Measurements from ENCODE around the gene EML6. TPM values are rescaled to one million over a fixed set of nuclear protein-coding genes. Genes with fewer than 3 reads are reported as not detected.

The EML6 gene
- polyA plus RNA-seq, 1 of the 3 experiments (the other 2 are of a cell fraction), result 1.1 TPM

GRCh38 chr2:54809819-54810218 is 86.4 kb downstream of the EML6 start:
- H3K9ac ChIP-seq, result no peak overlapping the region
- TF ChIP-seq TCF12 (IDR thresholded peaks at IDR 0.05), result peak; percentile 13; the same call in 1 of the 2 replicates
- TF ChIP-seq RFX5 (IDR thresholded peaks at IDR 0.05; ENCODE audit: low read length), result no peak
- peak; percentile 78; the same call in 1 of the 2 replicates for TF ChIP-seq FOSL2 (IDR thresholded peaks at IDR 0.05; ENCODE audit: borderline replicate concordance, low read depth)
- TF ChIP-seq PBX3 (IDR thresholded peaks at IDR 0.05), result peak; percentile 82
- peak; percentile 65 for TF ChIP-seq JUND (IDR thresholded peaks at IDR 0.05)
- H3K9me2 ChIP-seq, result no peaks in the 10 kb centered on the region
- no peak overlapping the region for H3K27ac ChIP-seq (ENCODE audit: low read depth in 2 of 2, low read length in 1 of 2)
- H3K36me3 ChIP-seq (replicated peaks in 1 of 2; ENCODE audit: control insufficient read depth in 1 of 2, insufficient read depth in 2 of 2, low read length in 1 of 2), result no peaks in the 10 kb centered on the region
- no peak overlapping the region for H2AFZ ChIP-seq (ENCODE audit: low read depth)
- no peak overlapping the region for H3K4me2 ChIP-seq
- H3K79me2 ChIP-seq (ENCODE audit: insufficient read depth), result no peaks in the 10 kb centered on the region
- no peaks in the 10 kb centered on the region for H4K20me1 ChIP-seq (ENCODE audit: insufficient read depth)
- ChIA-PET POLR2A (no interaction called here), CTCF (interaction anchor here (1.3 kb wide), 1 partner anchor 86 kb away, joined by 3 read pairs; no protein-coding TSS in a partner anchor)
- no peak overlapping the region for H3K4me3 ChIP-seq (ENCODE audit: low read depth in 2 of 2, low read length in 1 of 2)
- peaks cover 4 to 8% of the 10 kb centered on the region in 2 experiments; a peak in 2 of 4 replicates for H3K4me1 ChIP-seq (ENCODE audit: control insufficient read depth in 1 of 2, insufficient read depth in 2 of 2, low read depth in 1 of 2, low read length in 1 of 2)
- H3K9me3 ChIP-seq, result no peaks in the 10 kb centered on the region
- no peaks in the 10 kb centered on the region for H3F3A ChIP-seq (replicated peaks; ENCODE audit: insufficient read depth)
- no peaks in the 10 kb centered on the region for H3K27me3 ChIP-seq (ENCODE audit: insufficient read depth)
- no peak for DNase-seq

GRCh38 chr2:54810246-54810645 is 86.8 kb downstream of the EML6 start:
- ChIA-PET CTCF (interaction anchor here (1.3 kb wide), 1 partner anchor 86 kb away, joined by 3 read pairs; no protein-coding TSS in a partner anchor), POLR2A (no interaction called here)
- 86% methylated on average over 3 of the region's 3 CpGs for WGBS (ENCODE audit: low lambda C conversion rate)
- Histone ChIP-seq H3K4me1 (ENCODE audit: control insufficient read depth in 1 of 2, insufficient read depth in 2 of 2, low read depth in 1 of 2, low read length in 1 of 2) (peaks cover 4% of the 10 kb centered on the region in 2 experiments; a peak in 2 of 4 replicates), H3K27me3 (ENCODE audit: insufficient read depth) (no peaks in the 10 kb centered on the region), H3F3A (replicated peaks; ENCODE audit: insufficient read depth) (no peaks in the 10 kb centered on the region), H3K9me2 (no peaks in the 10 kb centered on the region), H3K36me3 (replicated peaks in 1 of 2; ENCODE audit: control insufficient read depth in 1 of 2, insufficient read depth in 2 of 2, low read length in 1 of 2) (no peaks in the 10 kb centered on the region), H3K27ac (ENCODE audit: low read depth in 2 of 2, low read length in 1 of 2) (no peak overlapping the region), H3K9me3 (no peaks in the 10 kb centered on the region), H3K79me2 (ENCODE audit: insufficient read depth) (no peaks in the 10 kb centered on the region), H3K4me2 (no peak overlapping the region), H4K20me1 (ENCODE audit: insufficient read depth) (no peaks in the 10 kb centered on the region), H2AFZ (ENCODE audit: low read depth) (no peak overlapping the region), H3K4me3 (ENCODE audit: low read depth in 2 of 2, low read length in 1 of 2) (no peak overlapping the region), H3K9ac (no peak overlapping the region)
- no peak for DNase-seq
- TF ChIP-seq NRF1 (IDR thresholded peaks at IDR 0.05; ENCODE audit: low read depth, low read length) (no peak), FOSL2 (IDR thresholded peaks at IDR 0.05; ENCODE audit: borderline replicate concordance, low read depth) (no peak), PBX3 (IDR thresholded peaks at IDR 0.05) (no peak), SIN3A (IDR thresholded peaks at IDR 0.05; ENCODE audit: borderline replicate concordance, low read depth, low read length) (no peak), REST (IDR thresholded peaks at IDR 0.05; ENCODE audit: low read depth, low read length) (no peak), RFX5 (IDR thresholded peaks at IDR 0.05; ENCODE audit: low read length) (no peak), TAF1 (IDR thresholded peaks at IDR 0.05; ENCODE audit: borderline replicate concordance, low read depth, low read length) (no peak), MEF2A (IDR thresholded peaks at IDR 0.05; ENCODE audit: borderline replicate concordance, low read depth) (no peak)

All from SK-N-SH (cell line).